ENCODE results near the gene TPH1.

The TPH1 gene

DNA sequence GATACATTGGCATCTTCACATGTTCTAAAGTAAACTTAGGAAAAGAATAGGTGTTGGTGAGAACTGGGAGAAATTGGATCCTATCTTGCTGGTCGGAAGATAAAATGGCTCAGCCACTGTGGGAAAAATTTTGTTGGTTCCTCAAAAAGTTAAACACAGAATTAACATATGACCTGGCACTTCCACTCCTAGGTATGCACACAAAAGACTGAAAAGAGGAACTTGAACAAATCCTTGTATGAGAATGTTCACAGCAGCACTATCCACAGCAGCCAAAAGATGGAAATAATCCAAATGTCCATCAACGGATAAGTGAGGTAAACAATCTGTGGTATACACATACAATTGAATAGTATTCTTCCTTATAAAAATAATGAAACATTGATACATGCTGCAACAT is 4.8 kb upstream of the TPH1 start:
- no peak for DNase-seq (ENCODE audit: low read depth, low spot score)
- TF ChIP-seq, protein P1, sequence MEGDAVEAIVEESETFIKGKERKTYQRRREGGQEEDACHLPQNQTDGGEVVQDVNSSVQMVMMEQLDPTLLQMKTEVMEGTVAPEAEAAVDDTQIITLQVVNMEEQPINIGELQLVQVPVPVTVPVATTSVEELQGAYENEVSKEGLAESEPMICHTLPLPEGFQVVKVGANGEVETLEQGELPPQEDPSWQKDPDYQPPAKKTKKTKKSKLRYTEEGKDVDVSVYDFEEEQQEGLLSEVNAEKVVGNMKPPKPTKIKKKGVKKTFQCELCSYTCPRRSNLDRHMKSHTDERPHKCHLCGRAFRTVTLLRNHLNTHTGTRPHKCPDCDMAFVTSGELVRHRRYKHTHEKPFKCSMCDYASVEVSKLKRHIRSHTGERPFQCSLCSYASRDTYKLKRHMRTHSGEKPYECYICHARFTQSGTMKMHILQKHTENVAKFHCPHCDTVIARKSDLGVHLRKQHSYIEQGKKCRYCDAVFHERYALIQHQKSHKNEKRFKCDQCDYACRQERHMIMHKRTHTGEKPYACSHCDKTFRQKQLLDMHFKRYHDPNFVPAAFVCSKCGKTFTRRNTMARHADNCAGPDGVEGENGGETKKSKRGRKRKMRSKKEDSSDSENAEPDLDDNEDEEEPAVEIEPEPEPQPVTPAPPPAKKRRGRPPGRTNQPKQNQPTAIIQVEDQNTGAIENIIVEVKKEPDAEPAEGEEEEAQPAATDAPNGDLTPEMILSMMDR (IDR thresholded peaks at IDR 0.05; ENCODE audit: low read depth, low read length): no peak
- in situ Hi-C loops (cut with HindIII; ENCODE audit: low sequenced_read_pairs): no loop called here
- no peak overlapping the region for H3K4me3 ChIP-seq (ENCODE audit: low read depth, low read length)

DNA sequence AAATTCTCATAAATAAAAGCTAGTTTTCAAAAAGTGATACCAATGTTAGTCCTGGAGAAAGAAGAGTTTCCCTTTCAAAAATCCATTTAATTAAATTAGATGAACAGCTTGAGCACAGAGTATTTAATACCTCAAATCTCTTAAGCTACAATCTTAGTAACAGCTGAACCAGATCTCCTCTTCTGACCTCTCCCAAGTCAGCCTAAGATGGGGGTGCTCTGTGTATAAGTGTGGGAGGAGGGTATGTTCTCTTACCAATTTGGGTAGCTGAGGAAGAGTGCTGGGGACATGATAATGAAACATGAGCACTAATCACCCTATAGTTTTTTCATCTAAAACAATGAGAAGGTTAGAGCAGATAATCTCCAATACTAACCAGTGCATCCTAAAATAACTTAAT is 9.6 kb downstream of the TPH1 start:
- DNase-seq (ENCODE audit: low read depth, low spot score): no peak
- in situ Hi-C loops (cut with HindIII; ENCODE audit: low sequenced_read_pairs): no loop called here
- no peak overlapping the region for H3K4me3 ChIP-seq (ENCODE audit: low read depth, low read length)
- TF ChIP-seq, protein P1 (IDR thresholded peaks at IDR 0.05; ENCODE audit: low read depth, low read length): no peak

DNA sequence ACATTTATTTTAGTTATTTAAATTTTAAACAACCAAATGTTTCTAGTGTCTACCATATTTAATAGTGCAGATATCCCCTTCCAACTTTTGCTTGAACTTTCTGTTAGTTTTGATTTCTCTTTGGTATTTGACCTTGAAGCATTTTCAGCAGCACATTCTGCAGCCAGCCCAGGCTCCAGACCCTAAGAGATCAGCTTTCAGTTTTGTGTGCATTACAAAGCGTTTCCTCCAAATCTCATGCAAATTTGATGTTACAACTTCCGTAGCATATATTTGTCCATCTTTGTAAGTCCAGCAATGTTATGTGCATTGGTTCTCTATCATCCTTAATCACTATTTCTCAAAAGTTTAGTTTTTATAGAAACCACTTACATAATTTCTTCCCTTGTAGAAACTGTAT is 18.6 kb downstream of the TPH1 start:
- H3K4me3 ChIP-seq (ENCODE audit: low read depth, low read length): no peak overlapping the region
- no peak for DNase-seq (ENCODE audit: low read depth, low spot score)
- in situ Hi-C loops (cut with HindIII; ENCODE audit: low sequenced_read_pairs): no loop called here
- TF ChIP-seq, protein P1 (IDR thresholded peaks at IDR 0.05; ENCODE audit: low read depth, low read length): no peak

DNA sequence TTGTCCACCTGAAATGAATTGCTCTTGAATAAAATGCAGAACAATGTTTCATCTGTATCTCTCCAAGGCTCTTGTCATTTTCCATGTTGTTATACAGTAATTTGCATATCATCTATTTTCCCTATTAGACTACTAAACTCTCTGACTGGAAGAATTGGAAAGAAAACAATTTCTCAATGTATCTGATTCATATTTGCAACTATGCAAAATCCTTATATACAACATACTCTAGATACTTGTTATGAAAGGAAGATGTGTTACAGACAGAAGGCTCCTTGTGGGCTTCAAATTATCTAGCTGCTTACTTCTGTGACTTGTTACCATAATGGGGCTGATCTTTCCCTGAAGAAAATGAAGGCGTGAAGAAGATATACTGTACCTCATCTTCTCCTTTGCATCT is 23.6 kb downstream of the TPH1 start:
- TF ChIP-seq, protein P1 (IDR thresholded peaks at IDR 0.05; ENCODE audit: low read depth, low read length): no peak
- no peak for DNase-seq (ENCODE audit: low read depth, low spot score)
- H3K4me3 ChIP-seq (ENCODE audit: low read depth, low read length): no peak overlapping the region
- in situ Hi-C loops (cut with HindIII; ENCODE audit: low sequenced_read_pairs): no loop called here

DNA sequence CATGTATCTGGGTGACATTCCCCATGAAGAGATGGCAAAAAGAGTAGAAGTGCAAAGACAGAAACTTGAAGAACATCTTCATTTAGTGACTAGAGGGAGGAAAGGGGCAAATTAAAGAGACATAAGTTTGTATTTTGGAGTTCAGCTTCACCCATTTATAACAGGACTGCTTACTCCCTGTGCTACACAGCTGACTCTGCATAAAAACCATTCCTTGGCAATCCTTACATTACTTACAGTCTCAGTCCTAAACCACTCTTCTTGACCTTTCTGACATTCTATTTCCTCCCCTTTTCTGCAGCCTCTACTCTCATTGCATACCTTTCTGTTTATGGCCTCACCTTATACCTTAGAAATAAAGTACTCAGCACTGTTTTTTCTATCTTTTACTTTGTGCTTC is 26.4 kb downstream of the TPH1 start:
- DNase-seq (ENCODE audit: low read depth, low spot score): no peak
- TF ChIP-seq, protein P1 (IDR thresholded peaks at IDR 0.05; ENCODE audit: low read depth, low read length): no peak
- in situ Hi-C loops (cut with HindIII; ENCODE audit: low sequenced_read_pairs): no loop called here
- no peak overlapping the region for H3K4me3 ChIP-seq (ENCODE audit: low read depth, low read length)

DNA sequence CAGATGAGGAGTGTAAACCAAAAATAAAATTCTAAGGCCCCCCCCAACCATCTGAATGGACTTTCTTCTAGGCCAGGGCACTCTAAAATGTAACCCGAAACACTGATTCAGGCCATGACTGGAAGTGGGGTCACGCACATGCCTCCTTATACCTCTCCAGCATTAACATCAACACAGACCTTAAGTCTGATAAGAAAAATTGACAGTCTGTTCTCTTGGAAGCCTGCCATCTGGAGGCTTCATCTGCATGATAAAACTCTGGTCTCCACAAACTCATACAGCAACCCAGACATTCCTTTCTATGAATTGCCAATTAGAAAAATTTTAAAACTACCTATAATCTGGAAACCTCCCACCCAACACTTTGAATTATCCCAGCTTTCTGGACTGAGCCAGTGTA is 29.3 kb downstream of the TPH1 start:
- in situ Hi-C loops (cut with HindIII; ENCODE audit: low sequenced_read_pairs): no loop called here

More for the DNA sequence above, 29.3 kb downstream of the TPH1 start:
- TF ChIP-seq, protein P1 (IDR thresholded peaks at IDR 0.05; ENCODE audit: low read depth, low read length): no peak
- H3K4me3 ChIP-seq (ENCODE audit: low read depth, low read length): no peak overlapping the region
- no peak for DNase-seq (ENCODE audit: low read depth, low spot score)
